Neural progenitor cell (in vitro differentiated cells): ENCODE results near the gene CEL.

ENCODE experiments used
- CTCF ChIP-seq: fragments of 200-600 bp; sonication (generic); IDR thresholded peaks from 2 replicates; pipeline ENCODE4 v1.5.1; 2017; ENCODE audit warnings: antibody characterized with exemption, mild to moderate bottlenecking
- EZH2 ChIP-seq: fragments of 200-600 bp; sonication (generic); IDR thresholded peaks from 2 replicates; pipeline ENCODE4 v1.6.1; 2017; ENCODE audit warnings: antibody characterized with exemption, mild to moderate bottlenecking, moderate library complexity

- TF ChIP-seq CTCF = no peak
- no peak for TF ChIP-seq EZH2
Observed at GRCh38 chr9:133063500-133064231, 1.9 kb downstream of the CEL start.
